C1 segment of cervical spinal cord (tissue), 14 donors: Measurements from ENCODE around the gene SDHB.

Source experiments
- DNase-seq, 14 donors: peaks; one replicate each; lab custom pipeline; 2025; lab: John Stamatoyannopoulos, UW

The SDHB gene

GRCh38 chr1:17013491-17014320, 40.1 kb downstream of the SDHB start:
- peak in 7 of 14 donors; percentile 1 to 40 (median 8) for DNase-seq

- DNase-seq, result no peak
Observed at GRCh38 chr1:17012775-17013490, 40.9 kb downstream of the SDHB start.

- DNase-seq, result peak in 13 of 14 donors; percentile 10 to 89 (median 66)
Observed at GRCh38 chr1:17011439-17012307, 42.2 kb downstream of the SDHB start, which contains the start of gene ATP13A2. ATP13A2 (minus strand) TSS chr1:17011928; CDS start chr1:17011738, 190 bp downstream.

GRCh38 chr1:17011092-17011438, 42.8 kb downstream of the SDHB start:
- no peak for DNase-seq

GRCh38 chr1:17009706-17010105, 44.1 kb downstream of the SDHB start:
- DNase-seq, result no peak

- no peak for DNase-seq
Observed at GRCh38 chr1:17008208-17008855, 45.5 kb downstream of the SDHB start.

GRCh38 chr1:17007121-17007520, 46.7 kb downstream of the SDHB start:
- no peak for DNase-seq

GRCh38 chr1:17005365-17005740, 48.5 kb downstream of the SDHB start:
- DNase-seq, result no peak

GRCh38 chr1:17004466-17005364, 49.1 kb downstream of the SDHB start:
- DNase-seq, result no peak

GRCh38 chr1:17002524-17002902, 51.3 kb downstream of the SDHB start:
- no peak for DNase-seq

GRCh38 chr1:17001760-17002523, 51.9 kb downstream of the SDHB start:
- no peak for DNase-seq

- DNase-seq, result no peak
Observed at GRCh38 chr1:16999863-17000262, 54.0 kb downstream of the SDHB start.

- DNase-seq, result no peak
Observed at GRCh38 chr1:16998589-16998988, 55.2 kb downstream of the SDHB start.

GRCh38 chr1:16996845-16997244, 57.0 kb downstream of the SDHB start:
- no peak for DNase-seq

GRCh38 chr1:16993521-16994038, 60.3 kb downstream of the SDHB start:
- no peak for DNase-seq

- no peak for DNase-seq
Observed at GRCh38 chr1:16992675-16993074, 61.2 kb downstream of the SDHB start.

GRCh38 chr1:16992102-16992501, 61.7 kb downstream of the SDHB start:
- DNase-seq, result no peak

- DNase-seq, result no peak
Observed at GRCh38 chr1:16991571-16991970, 62.3 kb downstream of the SDHB start.

- no peak for DNase-seq
Observed at GRCh38 chr1:16989676-16990391, 64.0 kb downstream of the SDHB start.
